Activated CD8-positive, alpha-beta T cell treated with anti-CD3 and anti-CD28 coated beads for 36 hours (primary cell): ENCODE data around the gene MCC. TPM values are rescaled to one million over a fixed set of nuclear protein-coding genes. Genes with fewer than 3 reads are reported as not detected.

Experiments used
- ATAC-seq: fragments of 200-7000 bp; cut with Tn5 transposase; one replicate; pipeline ENCODE4 v1.10.0; 2021; ENCODE audit warnings: mild to moderate bottlenecking, moderate library complexity
- CTCF ChIA-PET: fragments of 350-600 bp; sonication (Branson Sonifier 250); formaldehyde crosslinking; loops from one replicate; lab custom pipeline; 2021; ENCODE audit warnings: antibody characterized with exemption; lab: Charles Lee
- POLR2A ChIA-PET: fragments of 350-600 bp; sonication (Branson Sonifier 250); formaldehyde crosslinking; loops from one replicate; lab custom pipeline; 2021; ENCODE audit warnings: antibody characterized with exemption; lab: Charles Lee
- DNase-seq: peaks from one replicate; pipeline ENCODE4 v3.0.0-alpha.2; 2020
- H3K27ac Mint-ChIP-seq: one replicate; pipeline ENCODE4 v1.8.0; 2021; ENCODE audit warnings: mild to moderate bottlenecking, mixed read lengths
- H3K27me3 Mint-ChIP-seq: one replicate; pipeline ENCODE4 v1.8.0; 2021; ENCODE audit warnings: mixed read lengths
- H3K36me3 Mint-ChIP-seq: one replicate; pipeline ENCODE4 v1.8.0; 2021; ENCODE audit warnings: low read depth, mixed read lengths
- H3K4me1 Mint-ChIP-seq: one replicate; pipeline ENCODE4 v1.8.0; 2021; ENCODE audit warnings: low read depth, mixed read lengths
- H3K4me3 Mint-ChIP-seq: one replicate; pipeline ENCODE4 v1.8.0; 2021; ENCODE audit warnings: mild to moderate bottlenecking, moderate library complexity, mixed read lengths
- H3K9me3 Mint-ChIP-seq: one replicate; pipeline ENCODE4 v1.8.0; 2021; ENCODE audit warnings: mixed read lengths
- intact Hi-C: fragments of 100-400 bp; cut with micrococcal nuclease; formaldehyde crosslinking; loops from one replicate; pipeline ENCODE4 v1.10.0; 2022
- total RNA-seq, 2 experiments: library from RNA; stranded (reverse); gene quantifications; one replicate each; pipeline ENCODE4 v1.2.3, GENCODE V29; 2021
- TF ChIP-seq, protein P1 (sequence below): fragments of 200-600 bp; IDR thresholded peaks from one replicate; pipeline ENCODE4 v1.8.0; 2022; ENCODE audit warnings: antibody characterized with exemption, mild to moderate bottlenecking

The MCC gene
- total RNA-seq, 2 experiments from 2014 or later, result 4.9 to 5.4 TPM

DNA sequence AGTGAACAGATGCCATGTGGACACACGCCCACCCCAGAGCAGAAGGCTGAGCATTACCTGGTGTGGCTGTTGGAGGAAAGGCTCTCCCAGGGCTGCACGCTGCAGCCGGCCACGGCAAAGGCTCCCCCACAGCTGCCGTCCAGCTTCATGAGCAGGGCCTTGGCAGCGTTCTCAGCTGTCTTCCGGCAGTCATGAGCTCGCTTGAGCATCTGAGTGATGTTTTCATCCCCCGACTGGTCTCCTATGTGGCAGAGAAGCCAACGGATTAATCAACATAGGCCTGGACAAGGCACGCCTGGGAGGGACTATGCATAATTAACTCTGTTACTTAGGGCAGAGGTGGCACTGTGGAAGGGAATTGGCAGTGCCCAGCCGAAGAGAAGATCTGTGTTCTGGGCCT lies 424.3 kb downstream of the MCC start:
- intact Hi-C loops, result no loop called here
- no peak for DNase-seq
- Mint-ChIP-seq H3K27me3 (no peaks in the 10 kb centered on the region), H3K4me1 (peaks cover 70% of the 10 kb centered on the region), H3K4me3 (no peak overlapping the region), H3K36me3 (peaks cover 3% of the 10 kb centered on the region), H3K9me3 (no peaks in the 10 kb centered on the region), H3K27ac (no peak overlapping the region)
- ATAC-seq, result no peak
- POLR2A ChIA-PET, result interaction anchor here (2.2 kb wide), 1 partner anchor 9 kb away, joined by 10 read pairs; no protein-coding TSS in a partner anchor
- CTCF ChIA-PET, result interaction anchor here (1.1 to 1.5 kb wide), 4 partner anchors 10 to 55 kb away, joined by 3 to 4 read pairs (median 4); no protein-coding TSS in a partner anchor
- TF ChIP-seq, protein P1, sequence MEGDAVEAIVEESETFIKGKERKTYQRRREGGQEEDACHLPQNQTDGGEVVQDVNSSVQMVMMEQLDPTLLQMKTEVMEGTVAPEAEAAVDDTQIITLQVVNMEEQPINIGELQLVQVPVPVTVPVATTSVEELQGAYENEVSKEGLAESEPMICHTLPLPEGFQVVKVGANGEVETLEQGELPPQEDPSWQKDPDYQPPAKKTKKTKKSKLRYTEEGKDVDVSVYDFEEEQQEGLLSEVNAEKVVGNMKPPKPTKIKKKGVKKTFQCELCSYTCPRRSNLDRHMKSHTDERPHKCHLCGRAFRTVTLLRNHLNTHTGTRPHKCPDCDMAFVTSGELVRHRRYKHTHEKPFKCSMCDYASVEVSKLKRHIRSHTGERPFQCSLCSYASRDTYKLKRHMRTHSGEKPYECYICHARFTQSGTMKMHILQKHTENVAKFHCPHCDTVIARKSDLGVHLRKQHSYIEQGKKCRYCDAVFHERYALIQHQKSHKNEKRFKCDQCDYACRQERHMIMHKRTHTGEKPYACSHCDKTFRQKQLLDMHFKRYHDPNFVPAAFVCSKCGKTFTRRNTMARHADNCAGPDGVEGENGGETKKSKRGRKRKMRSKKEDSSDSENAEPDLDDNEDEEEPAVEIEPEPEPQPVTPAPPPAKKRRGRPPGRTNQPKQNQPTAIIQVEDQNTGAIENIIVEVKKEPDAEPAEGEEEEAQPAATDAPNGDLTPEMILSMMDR, result no peak

DNA sequence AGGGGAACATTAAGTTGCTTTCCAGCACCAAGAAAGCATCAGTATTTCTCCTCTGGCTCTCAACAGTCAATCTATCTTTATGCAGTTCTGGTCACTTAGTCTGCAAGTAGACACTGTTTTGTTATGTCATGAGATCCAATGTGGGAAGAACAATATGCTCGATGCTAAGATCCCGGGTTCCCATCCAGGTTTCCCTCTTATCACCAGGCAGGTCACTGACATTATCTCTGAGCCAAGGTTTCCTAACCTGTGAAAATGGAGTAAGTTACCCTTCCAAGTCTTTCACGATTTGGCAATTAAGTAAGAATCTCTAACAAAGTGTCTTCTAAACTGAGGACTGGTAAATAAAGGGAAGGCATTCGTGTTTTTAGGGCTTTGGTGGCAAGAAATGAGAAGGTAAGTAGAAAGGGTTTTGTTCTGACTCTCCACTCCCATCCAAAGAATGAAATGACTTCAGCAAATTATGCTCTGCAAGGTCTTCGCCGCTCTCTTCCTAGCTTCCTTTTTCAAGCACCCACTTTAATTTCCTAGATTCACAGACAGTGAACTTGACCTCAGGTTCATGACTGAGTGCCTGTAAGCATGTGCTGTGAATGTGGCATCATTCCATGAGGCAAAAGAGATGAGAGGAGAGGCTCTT lies 425.3 kb downstream of the MCC start:
- TF ChIP-seq, protein P1, result no peak
- ATAC-seq (no peak), DNase-seq (no peak)
- ChIA-PET CTCF (interaction anchor here (1.0 to 1.3 kb wide), 5 partner anchors 10 to 316 kb away, joined by 3 to 4 read pairs (median 3); no protein-coding TSS in a partner anchor), POLR2A (interaction anchor here (2.2 kb wide), 1 partner anchor 10 kb away, joined by 10 read pairs; no protein-coding TSS in a partner anchor)
- H3K4me1 Mint-ChIP-seq, result peaks cover 70% of the 10 kb centered on the region
- H3K9me3 Mint-ChIP-seq, result no peaks in the 10 kb centered on the region
- H3K27me3 Mint-ChIP-seq, result no peaks in the 10 kb centered on the region
- H3K4me3 Mint-ChIP-seq, result no peak overlapping the region
- no peaks in the 10 kb centered on the region for H3K36me3 Mint-ChIP-seq
- intact Hi-C loops, result no loop called here
- H3K27ac Mint-ChIP-seq, result peak overlapping the region; percentile 64

DNA sequence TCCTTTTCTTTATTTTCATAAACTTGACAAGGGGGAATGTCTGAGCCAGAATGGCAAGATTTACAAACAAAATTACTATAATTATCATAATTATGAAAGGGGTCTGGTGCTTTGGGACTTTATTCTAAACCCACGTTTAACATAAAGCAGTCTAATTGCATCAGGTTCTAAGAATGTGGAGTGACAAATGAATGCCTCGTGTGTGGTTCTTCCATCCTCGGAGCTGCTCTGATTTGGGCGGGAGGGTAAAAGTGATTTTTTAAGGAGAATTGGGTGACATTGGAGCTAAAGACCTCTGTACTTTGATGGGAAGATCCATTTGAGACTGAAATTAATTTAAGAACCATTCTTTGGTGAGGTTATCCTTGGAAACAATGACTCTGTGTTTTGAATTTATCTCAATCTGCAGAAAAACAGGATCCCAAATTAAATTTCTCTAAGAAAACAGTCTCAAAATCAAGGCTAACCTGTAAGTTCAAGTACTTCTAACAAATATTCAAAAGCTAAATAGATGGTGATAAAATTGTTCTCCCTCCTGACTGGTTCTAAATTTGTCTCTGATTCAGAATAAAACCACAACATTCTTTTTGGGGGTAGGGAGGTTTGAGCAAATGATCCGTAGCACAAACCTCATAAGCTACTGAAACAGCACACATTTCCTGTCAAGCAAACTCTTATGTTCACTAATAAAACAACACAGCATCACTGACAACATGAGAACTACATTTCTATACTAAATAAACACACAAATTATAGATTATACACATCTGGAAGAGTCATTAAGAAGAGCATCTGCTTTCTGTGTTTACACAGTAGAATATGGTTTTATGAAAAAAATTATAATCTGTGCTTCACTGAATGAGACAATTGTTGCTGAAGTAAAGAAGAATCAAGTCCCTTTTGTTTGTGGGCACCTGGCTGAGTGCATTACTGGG lies 426.1 kb downstream of the MCC start:
- TF ChIP-seq, protein P1, result no peak
- Mint-ChIP-seq H3K27me3 (no peaks in the 10 kb centered on the region), H3K9me3 (no peaks in the 10 kb centered on the region), H3K27ac (peak overlapping the region; percentile 64), H3K4me1 (peaks cover 72% of the 10 kb centered on the region), H3K4me3 (no peak overlapping the region), H3K36me3 (no peaks in the 10 kb centered on the region)
- ATAC-seq (peak; percentile 55), DNase-seq (no peak)
- ChIA-PET CTCF (interaction anchor here (0.8 to 2.0 kb wide), 6 partner anchors 9 to 317 kb away, joined by 3 to 7 read pairs (median 4); no protein-coding TSS in a partner anchor), POLR2A (interaction anchor here (0.7 to 1.3 kb wide), 2 partner anchors 15 to 236 kb away, joined by 3 read pairs; no protein-coding TSS in a partner anchor)
- intact Hi-C loops, result no loop called here

DNA sequence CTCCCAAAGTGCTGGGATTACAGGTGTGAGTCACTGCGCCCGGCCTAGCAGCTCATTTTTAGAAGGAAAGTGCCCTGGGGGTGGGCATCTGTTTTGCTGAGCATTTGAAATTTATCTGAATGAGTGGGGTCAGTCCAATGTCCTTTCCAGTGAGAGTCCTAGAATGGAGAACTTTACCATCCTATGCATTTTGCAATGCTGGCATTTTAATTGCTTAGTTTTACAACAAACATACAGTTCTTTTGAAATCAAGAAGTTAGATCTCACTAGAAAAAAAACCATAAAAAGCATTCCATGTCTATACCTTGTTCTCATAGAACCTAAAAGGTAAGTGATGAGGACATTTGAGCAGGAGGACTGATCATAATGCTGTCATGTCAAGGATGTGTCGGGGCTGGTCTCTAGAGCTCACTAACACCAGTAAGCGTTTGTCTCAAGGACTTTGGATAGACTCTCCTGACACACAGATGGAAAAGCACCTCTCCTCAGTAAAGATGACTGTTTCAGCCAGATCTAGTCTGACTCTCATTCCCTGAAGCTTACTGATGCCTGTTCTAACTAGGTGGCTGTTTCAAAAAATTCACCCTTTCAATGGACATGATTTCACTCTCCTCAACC lies 427.7 kb downstream of the MCC start:
- TF ChIP-seq, protein P1, result no peak
- intact Hi-C loops, result no loop called here
- H3K27me3 Mint-ChIP-seq, result no peaks in the 10 kb centered on the region
- no peak overlapping the region for H3K27ac Mint-ChIP-seq
- no peaks in the 10 kb centered on the region for H3K9me3 Mint-ChIP-seq
- ChIA-PET POLR2A (no interaction called here), CTCF (interaction anchor here (1.0 to 2.5 kb wide), 5 partner anchors 13 to 309 kb away, joined by 3 to 20 read pairs (median 5); no protein-coding TSS in a partner anchor)
- ATAC-seq, result no peak
- peaks cover 63% of the 10 kb centered on the region for H3K4me1 Mint-ChIP-seq
- DNase-seq, result no peak
- no peak overlapping the region for H3K4me3 Mint-ChIP-seq
- H3K36me3 Mint-ChIP-seq, result no peaks in the 10 kb centered on the region
